NT2/D1 (cell line): Measurements from ENCODE around the gene BMI1.

Source experiments
- SUZ12 ChIP-seq: IDR thresholded peaks from 2 replicates; pipeline ENCODE4 v1.6.1; 2011; ENCODE audit not compliant: insufficient read length, insufficient read depth; ENCODE audit errors: extremely low read depth
- YY1 ChIP-seq: IDR thresholded peaks from 2 replicates; pipeline ENCODE4 v1.6.1; 2011; ENCODE audit not compliant: insufficient read length, insufficient read depth
- ZNF274 ChIP-seq: IDR thresholded peaks from 2 replicates; pipeline ENCODE4 v1.6.1; 2011; ENCODE audit warnings: mild to moderate bottlenecking, low read depth, low read length

DNA sequence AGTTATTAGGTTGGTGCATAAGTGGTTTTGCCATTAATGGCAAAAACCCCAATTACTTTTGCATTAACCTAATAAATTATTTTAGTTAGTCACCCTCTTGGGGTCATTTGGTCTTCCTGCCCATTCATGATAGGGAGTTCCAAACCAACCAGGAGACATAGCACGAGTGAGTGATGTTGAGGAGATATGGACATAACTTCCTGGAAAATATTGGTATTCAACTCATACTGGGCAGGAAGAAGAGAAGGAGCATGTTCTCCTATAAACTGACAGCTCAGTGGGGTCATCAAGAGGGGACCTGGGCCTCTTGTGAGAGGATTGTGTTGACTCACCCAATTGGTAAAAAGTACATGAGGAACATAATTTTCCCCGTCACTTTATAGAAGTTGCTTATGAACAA is 48.1 kb downstream of the BMI1 start:
- TF ChIP-seq SUZ12 (no peak), YY1 (no peak), ZNF274 (no peak)
